ENCODE data around the gene MTHFD1L.
"Not testable (repeated sequence)": the region's sequence is repeated elsewhere in the genome, so short reads cannot be mapped to it uniquely, and the experiment has no call there.

MTHFD1L gene

DNA sequence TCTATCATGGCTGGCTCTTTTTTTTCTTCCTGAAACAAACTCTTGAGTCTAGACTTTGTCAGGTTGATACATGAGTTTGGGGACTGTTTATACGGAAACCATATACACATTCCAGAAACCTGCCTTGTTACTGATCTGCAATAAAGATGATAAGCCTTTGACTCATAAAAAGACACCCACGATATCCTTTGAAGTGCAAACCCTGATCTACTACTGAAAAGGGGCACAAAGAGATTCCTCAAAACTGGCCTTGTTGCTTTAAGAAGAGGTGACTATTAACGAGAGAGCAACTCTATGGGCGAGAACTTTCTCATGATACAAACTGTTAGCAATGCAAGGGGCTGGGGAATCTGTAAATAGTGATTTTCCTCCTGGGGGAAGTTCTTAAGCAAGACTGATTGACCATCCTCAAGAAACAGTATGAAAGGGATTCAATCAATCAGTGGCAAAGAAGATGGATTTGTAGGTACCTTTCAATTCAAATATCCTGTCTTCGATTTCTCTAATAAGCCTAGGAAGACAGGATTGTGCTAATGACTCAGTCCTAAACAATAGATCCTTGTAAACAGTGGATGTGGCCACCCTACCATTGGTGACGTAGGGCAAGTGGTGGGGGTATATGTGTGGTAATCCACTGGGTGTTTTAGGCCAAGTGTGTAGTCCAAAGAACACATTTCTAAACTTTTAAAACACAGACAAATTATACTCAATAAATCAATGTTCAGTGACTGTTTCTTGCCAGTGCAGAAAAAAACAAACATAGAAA lies 260.3 kb downstream of the MTHFD1L start:
- DNase-seq (ENCODE audit: low read depth): not testable (repeated sequence)

GRCh38 chr6:151126417-151126724 lies 260.9 kb downstream of the MTHFD1L start:
- not testable (repeated sequence) for DNase-seq (ENCODE audit: low read depth)

DNA sequence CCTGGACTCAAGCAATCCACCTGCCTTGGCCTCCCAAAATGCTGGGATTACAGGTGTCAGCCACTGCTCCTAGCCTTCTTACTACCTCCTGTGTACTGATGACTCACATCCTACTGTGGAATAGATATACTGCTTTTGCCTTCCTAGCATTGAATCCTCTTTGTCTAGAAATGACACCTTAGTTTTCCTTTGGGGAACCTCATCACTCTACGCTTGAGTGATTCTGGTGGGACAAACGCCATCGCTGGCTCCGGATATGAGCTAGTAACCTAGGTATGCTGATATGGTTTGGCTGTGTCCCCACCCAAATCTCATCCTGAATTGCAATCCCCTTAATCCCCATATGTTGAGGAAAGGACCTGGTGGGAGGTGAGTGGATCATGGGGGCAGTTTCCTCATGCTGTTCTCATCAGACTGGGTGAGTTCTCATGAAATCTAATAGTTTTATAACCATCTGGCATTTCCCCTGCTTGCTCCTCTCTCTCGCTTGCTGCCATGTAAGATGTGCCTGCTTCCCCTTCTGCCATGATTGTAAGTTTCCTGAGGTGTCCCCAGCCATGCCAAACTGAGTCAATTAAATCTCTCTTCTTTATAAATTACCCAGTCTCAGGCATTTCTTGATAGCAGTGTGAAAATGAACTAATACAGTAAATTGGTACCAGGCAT lies 261.8 kb downstream of the MTHFD1L start:
- DNase-seq (ENCODE audit: low read depth): not testable (repeated sequence)

DNA sequence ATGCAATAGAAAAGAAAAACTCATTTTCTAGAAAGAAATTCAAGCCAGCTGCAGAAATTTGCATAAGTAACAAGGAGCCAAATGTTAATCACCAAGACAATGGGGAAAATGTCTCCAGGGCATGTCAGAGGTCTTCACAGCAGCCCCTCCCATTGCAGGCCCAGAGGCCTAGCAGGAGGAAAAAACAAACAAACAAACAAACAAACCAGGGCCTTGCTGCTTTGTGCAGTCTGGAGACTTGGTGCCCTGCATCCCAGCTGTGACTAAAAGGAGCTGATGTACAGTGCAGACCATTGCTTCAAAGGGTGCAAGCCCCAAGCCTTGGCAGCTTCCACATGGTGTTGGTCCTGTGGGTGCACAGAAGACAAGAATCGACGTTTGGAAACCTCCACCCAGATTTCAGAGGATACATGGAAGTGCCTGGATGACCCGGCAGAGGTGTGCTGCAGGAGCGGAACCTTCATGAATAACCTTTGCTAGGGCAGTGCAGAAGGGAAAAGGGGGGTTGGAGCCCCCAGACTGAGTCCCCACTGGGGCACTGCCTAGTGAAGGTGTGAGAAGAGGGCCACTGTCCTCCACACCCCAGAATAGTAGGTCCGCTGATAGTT lies 263.4 kb downstream of the MTHFD1L start:
- no peak for DNase-seq (ENCODE audit: low read depth)

GRCh38 chr6:151130329-151130728 lies 264.8 kb downstream of the MTHFD1L start:
- DNase-seq (ENCODE audit: low read depth): no peak

DNA sequence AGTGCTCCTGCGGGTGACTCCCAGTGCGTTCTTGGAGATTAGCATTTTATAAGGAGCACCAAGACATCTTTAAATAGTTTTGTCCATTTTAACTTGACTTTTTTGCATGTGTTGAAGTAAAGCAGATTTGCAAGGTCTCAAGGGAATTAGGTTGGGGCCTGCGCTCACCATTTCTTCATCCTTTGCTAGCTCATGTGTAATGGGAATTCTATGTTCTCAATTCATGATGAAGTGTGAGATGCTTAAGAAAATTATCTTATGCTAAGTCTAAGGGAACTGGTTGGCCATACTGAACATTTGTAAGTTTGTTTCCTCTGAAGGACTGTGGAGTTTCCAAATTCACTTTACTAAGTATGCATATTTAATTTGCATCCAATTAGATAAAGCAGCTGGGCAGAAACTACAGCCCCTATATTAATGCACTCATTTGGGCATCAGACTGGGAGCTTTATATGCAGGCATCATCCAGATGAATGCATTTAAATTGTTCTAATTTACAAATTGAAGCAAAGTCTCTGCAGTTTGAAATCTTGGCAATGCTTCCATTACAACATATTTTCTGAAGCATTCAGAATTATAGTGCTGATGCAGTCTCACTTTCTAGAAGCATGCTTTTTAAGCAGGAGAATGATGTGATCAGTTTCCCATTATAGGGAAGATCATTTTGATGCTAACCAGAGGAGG lies 266.0 kb downstream of the MTHFD1L start:
- DNase-seq (ENCODE audit: low read depth): no peak

DNA sequence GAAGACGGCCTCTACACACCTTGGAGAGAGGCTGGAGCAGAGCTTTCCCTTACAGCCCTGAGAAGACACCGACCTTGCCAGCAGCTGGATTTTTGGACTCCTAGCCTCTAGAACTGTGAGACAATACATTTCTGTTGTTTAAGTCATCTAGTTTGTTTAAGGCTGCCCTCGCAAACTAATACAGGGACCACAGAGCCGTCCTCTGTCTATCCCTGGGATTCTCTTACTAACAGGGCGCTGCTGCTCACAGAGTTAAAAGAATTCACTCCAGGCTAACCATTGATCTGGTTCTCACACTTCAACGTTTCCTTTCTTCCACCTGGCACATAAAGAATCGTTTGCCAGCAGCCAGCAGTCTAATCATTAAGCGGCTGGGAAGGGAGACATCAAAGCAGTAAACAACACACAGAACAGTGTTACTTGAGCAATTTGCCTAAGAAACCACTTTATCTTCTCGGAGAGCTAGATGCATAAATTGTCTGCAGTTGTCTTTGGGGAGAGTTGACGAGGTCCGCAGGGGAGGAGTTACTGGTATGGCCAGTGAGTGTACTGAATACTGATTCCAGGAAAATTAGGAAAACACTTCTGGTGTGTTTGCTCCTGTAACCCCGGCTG lies 270.7 kb downstream of the MTHFD1L start:
- no peak for DNase-seq (ENCODE audit: low read depth)

DNA sequence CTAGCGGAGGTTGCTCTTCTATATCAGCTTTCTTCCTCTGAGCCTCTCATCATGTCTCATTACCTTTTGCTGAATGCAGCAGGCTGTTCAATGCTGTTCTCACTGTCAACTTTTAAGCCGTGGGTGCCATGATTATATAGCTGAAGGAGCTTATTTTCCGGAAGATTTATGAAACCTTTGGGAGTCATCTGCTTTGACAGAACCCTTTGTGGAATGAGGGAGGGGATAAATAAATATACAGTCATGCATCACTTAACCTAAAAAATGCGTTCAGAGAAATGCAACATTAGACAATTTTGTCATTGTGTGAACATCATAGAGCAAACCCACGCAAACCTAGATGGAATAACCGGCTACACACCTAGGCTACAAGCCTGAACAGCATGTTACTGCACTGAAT lies 272.0 kb downstream of the MTHFD1L start:
- DNase-seq (ENCODE audit: low read depth): no peak

- DNase-seq (ENCODE audit: low read depth): no peak
Observed at GRCh38 chr6:151139524-151139923, 274.0 kb downstream of the MTHFD1L start.

GRCh38 chr6:151140767-151141166 lies 275.3 kb downstream of the MTHFD1L start:
- no peak for DNase-seq (ENCODE audit: low read depth)

- no peak for DNase-seq (ENCODE audit: low read depth)
Observed at GRCh38 chr6:151141685-151142084, 276.2 kb downstream of the MTHFD1L start.

GRCh38 chr6:151142676-151143075 lies 277.2 kb downstream of the MTHFD1L start:
- no peak for DNase-seq (ENCODE audit: low read depth)

GRCh38 chr6:151143337-151143736 lies 277.8 kb downstream of the MTHFD1L start:
- no peak for DNase-seq (ENCODE audit: low read depth)

DNA sequence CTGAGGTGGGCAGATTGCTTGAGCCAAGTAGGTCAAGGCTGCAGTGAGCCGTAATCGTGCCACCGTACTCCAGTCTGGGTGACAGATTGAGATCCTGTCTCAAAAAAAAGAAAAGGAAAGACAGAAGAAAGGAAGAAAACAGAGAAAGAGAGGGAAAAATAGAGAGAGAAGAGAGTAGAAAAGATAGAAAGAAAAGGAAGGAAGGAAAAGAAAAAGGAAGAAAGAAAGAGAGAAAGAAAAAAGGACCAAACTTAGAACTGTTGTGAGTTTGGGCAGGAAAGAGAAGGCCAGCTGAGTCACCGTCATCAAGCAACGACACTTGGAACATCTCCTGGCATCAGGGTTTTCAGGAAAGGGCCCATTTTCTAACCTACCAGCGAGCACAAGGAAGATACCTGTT lies 278.3 kb downstream of the MTHFD1L start:
- DNase-seq (ENCODE audit: low read depth): no peak

DNA sequence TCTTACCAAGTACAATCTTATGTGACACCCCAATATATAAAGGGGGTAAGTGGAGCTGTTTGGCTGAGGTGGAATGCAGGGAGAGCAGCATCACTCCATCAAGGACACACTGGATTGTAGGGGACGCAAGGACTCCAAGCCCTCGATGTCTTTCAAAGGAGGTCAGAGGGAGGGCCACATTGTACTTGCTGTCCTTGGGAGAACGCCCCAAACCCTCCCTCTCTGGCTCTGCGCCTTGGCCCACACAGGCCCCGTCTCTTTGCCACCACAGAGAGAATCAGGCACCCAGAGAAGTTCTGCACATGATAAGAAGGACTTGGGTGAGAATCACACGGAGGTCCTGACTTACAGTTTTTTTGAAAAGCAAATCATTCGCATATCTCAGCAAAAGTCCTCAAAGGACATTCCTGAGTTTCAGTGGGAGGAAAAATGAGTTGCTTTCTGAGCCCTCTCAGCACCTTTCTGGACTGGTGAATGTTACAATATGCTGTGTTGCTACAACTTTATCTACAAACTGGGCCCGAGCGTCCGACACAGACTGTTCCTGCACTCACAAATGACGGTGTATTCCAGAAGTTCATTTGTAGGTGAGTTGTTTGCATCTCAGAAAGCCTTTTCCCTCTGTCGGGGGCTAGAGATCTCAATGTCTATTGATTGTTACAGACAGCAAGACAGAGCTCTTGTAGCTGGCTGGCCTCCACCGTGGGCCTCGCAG lies 281.8 kb downstream of the MTHFD1L start:
- no peak for DNase-seq (ENCODE audit: low read depth)

GRCh38 chr6:151148111-151148510 lies 282.6 kb downstream of the MTHFD1L start:
- no peak for DNase-seq (ENCODE audit: low read depth)

DNA sequence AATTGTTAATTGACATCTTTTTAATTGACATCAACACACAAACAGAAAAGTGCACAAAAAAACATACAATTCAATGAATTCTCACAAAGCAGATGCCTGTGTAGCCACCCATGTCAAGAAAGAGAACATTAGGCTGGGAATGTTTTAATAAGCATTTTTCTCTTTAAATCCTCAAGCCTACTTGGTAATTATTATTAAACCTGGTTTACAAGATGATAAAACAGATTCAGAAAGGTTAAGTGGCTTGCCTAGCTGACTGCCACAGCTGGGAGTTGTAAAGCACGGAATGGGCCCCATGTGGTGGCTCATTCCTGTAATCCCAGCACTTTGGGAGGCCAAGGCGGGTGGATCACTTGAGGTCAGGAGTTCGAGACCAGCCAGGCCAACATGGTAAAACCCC lies 284.3 kb downstream of the MTHFD1L start:
- DNase-seq (ENCODE audit: low read depth): no peak
